NCI-H1694 treated with DMSO at 0.1 percent for 48 hours (cell line): ENCODE data around the gene OTUD4.
"Not testable (repeated sequence)": the region's sequence is repeated elsewhere in the genome, so short reads cannot be mapped to it uniquely, and the experiment has no call there.

Experiments
- DNase-seq: peaks from one replicate; lab custom pipeline; 2025; lab: John Stamatoyannopoulos, UW

Gene OTUD4, protein sequence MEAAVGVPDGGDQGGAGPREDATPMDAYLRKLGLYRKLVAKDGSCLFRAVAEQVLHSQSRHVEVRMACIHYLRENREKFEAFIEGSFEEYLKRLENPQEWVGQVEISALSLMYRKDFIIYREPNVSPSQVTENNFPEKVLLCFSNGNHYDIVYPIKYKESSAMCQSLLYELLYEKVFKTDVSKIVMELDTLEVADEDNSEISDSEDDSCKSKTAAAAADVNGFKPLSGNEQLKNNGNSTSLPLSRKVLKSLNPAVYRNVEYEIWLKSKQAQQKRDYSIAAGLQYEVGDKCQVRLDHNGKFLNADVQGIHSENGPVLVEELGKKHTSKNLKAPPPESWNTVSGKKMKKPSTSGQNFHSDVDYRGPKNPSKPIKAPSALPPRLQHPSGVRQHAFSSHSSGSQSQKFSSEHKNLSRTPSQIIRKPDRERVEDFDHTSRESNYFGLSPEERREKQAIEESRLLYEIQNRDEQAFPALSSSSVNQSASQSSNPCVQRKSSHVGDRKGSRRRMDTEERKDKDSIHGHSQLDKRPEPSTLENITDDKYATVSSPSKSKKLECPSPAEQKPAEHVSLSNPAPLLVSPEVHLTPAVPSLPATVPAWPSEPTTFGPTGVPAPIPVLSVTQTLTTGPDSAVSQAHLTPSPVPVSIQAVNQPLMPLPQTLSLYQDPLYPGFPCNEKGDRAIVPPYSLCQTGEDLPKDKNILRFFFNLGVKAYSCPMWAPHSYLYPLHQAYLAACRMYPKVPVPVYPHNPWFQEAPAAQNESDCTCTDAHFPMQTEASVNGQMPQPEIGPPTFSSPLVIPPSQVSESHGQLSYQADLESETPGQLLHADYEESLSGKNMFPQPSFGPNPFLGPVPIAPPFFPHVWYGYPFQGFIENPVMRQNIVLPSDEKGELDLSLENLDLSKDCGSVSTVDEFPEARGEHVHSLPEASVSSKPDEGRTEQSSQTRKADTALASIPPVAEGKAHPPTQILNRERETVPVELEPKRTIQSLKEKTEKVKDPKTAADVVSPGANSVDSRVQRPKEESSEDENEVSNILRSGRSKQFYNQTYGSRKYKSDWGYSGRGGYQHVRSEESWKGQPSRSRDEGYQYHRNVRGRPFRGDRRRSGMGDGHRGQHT

DNA sequence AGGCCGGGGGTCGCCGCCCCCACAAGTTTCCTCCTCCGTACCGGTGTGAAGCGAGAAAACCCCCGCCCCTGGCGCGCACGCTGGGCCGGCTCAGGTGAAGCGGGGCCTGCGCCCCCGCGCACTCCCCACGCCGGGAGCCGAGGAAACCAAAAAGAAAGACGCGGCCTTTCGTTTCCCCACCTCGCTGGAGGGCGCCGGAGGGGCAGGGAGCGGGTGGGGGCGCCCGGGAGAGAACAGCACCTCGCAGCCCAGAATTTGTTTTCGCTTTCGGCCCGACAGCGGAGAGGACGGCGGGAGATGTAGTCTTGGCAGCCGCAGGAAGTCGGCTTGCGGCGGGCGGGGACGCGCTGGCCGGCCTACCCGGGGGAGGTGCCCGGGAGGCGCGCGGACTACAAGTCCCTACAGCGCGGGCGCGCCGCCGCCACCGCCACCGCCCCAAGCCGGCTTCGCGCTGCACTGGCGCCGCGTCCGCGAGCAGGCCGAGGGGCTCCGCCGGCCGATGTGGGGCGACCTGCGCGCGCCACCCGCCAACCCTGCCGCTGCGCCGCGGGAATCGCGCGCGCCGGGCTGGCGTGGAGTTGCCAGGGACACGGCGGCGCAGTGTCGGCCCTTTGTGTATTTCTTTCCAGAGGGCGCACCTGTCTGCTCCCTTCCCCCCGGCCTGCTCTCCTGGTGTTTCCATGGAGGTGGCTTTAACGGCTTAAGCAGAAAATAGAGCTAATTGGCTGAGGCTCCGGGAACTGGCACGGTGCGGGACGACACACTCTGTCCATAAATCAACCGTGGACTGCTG lies at the start of gene OTUD4:
OTUD4 (minus strand) TSS at position 292 of the 793 bp plus-strand sequence. CDS start 616 bp downstream, outside the sequence.
- peak; percentile 79 for DNase-seq

DNA sequence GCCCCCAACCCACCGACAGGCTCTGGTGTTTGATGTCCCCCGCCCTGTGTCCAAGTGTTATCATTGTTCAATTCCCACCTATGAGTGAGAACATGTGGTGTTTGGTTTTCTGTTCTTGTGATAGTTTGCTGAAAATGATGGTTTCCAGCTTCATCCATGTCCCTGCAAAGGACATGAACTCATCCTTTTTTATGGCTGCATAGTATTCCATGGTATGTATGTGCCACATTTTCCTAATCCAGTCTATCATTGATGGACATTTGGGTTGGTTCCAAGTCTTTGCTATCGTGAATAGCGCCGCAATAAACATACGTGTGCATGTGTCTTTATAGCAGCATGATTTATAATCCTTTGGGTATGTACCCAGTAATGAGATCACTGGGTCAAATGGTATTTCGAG lies 42.8 kb upstream of the OTUD4 start:
- not testable (repeated sequence) for DNase-seq

DNA sequence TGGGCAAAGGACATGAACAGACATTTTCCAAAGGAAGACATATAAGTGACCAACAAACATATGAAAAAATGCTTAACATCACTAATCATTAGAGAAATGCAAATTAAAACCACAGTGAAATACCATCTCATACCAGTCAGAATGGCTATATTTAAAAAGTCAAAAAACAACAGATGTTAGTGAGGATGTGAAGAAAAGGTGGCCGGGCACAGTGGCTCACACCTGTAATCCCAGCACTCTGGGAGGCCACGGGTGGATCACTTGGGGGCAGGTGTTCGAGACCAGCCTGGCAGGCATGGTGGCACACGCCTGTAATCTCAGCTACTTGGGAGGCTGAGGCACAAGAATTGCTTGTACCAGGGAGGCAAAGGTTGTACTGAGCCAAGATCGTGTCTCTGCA lies 41.1 kb upstream of the OTUD4 start:
- not testable (repeated sequence) for DNase-seq

DNA sequence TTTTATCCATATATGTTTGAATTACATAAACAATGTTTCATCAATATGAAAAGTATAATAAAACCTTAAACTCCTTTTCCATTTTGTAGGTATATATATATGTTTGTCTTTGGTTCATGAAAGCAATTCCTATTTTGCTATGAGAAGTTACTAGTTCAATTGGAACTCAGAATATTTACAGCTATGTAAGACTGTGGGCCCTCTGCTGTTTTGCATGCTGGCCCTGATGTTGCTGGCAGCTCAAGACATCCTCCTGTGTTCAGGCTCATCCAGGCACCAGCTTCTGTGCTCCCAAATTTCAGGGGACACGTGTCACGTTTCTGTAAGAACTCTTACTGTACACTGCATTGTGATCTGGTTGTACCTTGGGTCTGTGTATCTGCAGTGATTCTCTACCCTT lies 38.7 kb upstream of the OTUD4 start:
- no peak for DNase-seq

DNA sequence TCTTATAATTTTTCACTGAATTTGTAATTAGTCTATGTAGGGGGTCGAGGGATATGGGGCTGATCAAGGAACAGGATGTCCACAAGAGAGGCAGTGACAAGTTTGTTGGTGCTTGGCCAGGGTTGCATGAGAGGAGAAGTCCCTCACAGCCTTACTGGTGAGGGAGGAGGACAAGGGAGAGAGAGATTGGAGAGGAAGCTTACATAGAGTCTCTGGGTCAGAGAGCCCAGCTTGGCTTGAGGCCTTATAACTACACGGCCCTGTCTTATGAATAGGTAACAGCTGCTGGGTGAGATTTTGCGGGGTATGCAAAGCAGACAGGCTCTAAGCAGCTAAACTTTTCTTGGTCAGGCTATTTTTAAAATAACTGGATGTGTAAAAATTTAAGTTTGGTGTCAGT lies 37.9 kb upstream of the OTUD4 start:
- no peak for DNase-seq

DNA sequence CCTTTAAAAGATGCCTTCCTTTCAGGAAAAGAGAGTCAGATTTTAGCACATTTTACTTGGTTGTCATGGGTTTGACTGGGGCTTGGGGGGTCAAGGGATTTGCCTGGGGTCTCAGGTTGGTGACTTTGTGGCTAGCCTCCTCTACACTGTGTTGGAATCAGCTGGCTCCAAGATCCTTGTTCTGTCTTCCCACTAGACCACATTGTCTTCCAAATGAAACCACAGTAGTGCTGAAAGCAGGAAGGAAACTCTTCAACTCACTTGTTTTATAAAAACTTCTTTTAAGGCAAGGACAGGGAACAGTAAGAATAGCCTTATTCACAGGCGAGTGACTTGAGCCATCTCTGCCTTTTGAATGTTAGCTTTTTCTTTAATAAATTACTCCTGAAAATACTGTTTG lies 37.0 kb upstream of the OTUD4 start:
- DNase-seq, result no peak

DNA sequence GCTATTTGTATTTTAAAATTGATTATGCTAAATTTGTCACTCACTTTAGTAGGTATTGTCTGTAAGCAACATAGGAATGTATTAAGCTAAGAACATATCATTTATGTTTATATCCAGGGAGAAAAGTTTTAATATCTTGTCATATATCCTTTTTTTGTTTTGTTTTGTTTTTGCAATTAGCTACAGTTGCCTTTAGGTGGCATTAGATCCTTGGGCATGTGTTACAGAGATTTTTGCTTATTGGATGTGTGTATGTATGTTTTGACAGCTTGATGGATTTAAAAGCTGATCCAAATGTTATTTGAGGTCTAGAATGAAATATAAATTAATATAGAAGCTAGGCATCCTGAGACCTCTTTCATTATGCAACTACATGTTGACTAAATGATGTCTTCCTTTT lies 36.1 kb upstream of the OTUD4 start:
- peak; percentile 40 for DNase-seq

DNA sequence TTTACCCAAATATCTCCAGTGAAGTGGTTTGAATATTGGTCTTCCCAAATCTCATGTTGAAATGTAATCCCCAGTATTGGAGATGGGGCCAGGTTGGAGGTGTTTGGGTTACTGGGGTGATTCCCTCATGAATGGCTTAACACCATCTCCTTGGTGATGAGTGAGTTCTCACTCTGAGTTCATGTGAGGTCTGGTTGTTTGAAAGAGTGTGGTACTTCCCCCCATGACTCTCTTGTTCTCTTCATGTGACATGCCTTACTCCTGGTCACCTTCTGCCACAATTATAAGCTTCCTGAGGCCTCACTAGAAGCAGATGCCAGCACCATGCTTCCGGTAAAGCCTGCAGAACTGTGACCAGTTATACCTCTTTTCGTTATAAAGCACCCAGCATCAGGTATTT lies 32.9 kb upstream of the OTUD4 start:
- no peak for DNase-seq

DNA sequence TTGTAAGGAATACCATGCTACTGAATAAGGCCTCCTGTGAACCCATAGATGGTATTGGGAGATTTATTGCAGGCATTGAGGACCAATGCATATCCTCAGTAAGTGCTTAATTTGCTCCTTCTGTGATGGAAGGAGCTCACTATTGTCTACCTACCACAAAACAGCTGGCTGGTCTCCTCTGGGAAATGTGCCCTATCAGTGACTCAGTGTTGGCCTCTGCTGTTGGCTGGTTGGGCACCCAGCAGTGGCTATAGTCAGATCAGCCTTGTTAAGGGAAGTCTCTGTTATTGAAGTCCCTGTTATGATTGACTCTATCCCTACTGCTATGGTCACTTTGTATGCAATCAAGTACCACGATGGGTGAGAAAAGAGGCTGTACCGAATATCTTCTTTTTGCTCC lies 27.5 kb upstream of the OTUD4 start:
- no peak for DNase-seq

DNA sequence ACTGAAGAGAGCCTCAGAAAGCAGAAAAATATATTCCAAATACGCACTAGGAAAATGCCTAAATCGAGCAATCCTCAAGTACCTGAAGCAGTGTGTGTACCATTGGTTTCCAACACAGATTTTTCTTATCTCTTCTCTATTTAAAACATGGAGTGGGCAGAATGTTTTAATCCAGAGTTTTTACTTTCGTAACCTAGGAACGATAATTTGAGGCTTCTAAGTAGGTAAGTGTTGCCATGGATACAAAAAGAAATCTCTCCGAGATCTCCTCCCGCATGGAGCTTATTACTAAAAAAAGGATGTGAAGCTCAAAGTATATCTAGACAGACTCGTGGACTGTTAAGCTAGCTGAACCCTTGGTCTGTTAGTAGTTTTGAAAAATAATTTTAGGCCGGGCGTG lies 23.0 kb upstream of the OTUD4 start:
- no peak for DNase-seq

DNA sequence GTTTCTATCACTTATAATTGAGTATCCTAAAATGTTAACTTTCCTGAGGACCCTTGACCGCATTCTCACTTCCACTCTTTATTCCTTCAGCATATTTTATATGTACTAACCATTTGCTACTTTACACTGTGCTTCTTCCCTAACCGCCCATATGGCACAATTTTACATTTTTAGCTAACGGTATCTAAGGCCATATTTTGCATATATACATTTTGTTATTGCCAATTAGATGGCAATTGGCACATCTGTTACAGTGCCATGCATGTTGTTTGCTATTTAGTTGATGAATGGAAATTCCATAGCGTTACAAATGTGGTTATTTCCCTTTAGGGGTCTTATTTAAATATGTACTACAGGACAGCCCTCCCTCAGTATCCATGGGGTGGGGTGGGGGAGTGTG lies 20.0 kb upstream of the OTUD4 start:
- DNase-seq, result no peak

DNA sequence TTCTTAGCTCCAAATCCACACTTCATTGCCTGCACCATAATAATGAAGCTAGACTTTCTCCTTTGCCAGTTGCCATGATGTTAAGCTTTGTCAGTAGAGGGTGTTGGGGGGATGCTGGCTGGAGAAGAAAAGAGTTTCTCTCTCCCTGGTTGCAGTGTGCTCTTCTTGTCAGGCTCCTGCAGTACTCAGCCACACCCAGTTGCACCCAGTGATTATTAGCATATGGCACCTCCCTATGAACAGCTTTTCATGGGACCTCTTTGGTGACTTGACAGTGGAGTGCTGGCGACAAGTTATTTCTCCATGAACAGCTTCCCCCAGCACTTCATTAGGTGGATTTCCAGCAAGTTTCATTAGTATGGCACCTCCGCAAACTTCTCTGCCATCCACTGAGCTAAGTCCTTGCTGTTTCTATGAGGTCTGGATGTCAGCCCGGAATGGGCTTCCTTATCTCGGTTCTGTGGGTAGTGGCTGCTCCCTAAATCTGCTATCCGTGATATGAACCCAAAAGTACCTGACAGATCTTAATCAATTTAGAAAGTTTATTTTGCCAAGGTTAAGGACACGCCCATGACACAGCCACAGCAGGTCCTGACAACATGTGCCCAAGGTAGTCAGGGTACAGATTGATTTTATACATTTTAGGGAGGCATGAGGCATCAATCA lies 18.8 kb upstream of the OTUD4 start:
- no peak for DNase-seq

DNA sequence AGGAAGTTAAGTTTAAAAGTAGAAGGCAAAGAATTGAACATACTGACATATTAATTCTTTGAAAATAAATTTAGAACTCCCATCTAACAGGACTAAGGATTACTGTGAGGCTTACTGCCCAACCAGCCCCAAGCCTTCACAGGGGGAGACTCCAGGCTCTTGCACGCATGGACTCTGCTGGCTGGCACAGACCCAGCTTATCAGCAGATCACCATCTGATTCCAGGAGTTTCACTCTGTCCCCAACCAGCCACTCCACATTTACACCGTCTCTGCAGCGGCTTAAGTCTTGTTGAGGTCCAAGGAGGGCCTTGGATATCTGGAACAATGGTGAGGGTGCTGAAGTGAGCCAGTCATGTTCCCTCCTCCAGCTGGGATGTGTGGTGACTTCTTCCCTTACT lies 16.4 kb upstream of the OTUD4 start:
- no peak for DNase-seq

DNA sequence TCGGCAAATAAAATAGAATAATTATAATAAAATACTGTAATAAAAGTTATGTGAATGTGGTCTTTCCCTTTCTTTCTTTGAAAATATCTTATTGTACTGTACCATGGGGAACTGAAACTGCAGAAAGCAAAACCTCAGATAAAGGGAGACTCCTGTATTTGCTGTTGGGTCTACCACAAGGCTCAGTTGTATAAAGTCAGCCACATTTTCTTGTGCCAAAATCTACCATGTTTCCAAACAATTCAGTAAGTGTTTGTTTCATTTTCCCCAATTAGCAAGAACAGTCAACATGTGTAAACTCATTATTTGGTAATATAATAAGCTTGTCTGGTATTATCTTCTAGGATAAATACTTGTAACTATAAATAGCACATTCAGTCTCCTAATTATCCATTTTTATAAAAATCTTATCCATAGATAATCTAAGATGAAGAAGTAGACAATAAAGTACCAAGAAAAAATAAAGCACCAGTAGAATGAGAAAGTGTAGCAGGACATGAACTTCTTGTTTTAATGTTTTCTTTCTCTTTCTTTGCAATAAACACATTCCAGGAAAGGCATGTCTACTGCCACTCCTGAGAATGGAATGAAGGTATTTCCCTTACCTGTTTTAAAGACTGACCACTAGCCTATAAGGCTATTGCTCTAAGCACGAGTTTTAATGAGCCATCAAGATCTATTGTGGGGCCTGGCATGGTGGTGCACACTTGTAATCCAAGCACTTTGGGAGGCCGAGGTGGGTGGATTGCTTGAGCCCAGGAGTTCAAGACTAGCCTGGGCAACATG lies 15.0 kb upstream of the OTUD4 start:
- no peak for DNase-seq

DNA sequence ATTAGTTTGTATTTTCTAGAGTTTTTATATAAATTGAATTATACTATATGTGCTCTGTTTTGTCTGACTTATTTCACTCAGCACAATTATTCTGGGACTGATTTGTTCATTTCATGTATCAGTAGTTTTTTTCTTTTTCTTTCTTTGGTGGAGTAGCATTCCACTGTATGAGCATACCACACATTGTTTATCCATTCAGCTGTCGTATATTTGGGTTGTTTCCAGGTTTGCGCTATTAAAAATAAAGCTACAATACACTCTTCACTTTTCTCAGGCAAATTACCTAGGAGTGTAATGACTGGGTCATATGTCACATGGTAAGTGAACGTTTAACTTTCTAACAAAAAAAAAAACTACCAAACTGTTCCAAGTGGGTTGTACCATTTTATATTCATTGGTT lies 9.6 kb upstream of the OTUD4 start:
- DNase-seq, result no peak

DNA sequence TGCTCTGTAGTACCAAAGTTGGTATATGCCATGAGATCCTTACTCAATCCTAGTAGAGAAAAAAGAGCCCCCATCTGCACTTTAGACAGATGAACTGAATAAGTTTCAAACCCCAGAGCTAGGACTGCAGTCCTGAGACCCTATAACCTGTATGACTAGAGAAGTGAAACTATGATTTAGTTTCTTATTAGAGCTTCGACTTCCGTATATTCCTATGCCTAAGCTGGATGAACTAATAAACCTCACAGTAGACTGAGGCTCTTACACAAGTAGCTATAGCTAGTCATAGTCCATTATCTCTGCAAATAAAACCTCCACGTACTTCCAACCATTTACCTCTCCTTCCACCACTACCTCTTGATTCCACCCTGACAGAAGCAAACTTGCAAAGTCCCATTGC lies 6.3 kb upstream of the OTUD4 start:
- no peak for DNase-seq

DNA sequence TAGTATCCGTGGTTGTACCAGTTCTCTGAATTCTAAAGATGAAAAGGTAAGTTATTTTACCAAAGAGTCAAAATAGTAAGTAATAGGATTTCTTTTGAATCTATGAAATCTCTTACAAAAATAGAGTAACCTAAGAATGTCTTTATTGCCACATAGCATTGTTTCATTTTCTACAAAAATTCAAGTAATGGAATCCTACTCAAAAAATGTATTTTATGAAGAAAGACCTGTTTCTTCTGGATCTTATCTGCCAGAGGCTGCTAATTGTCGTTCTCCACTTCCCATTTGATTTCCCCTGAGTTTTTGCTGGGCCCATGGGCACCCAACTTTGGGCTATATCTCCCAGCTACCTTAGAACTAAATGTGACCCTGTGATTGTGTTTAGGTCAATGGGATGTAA lies 3.2 kb upstream of the OTUD4 start:
- no peak for DNase-seq

DNA sequence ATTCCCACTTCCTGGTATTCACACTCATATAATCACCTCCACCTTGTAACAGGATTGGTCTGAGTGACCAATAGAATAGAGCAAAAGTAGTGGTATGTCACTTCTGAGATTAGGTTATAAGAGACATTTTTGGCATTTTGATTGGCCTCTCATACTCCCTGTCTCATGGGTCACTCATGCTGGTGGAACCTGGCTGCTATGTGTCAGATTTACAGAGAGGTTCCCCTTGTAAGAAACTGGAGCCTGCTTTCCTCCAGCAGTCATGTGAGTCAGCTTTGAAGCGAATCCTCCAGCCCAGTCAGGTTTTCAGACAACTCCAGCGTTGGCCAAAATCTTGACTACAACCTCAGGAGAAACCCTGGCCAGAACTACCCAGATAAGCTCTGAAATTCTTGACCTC lies 2.6 kb upstream of the OTUD4 start:
- no peak for DNase-seq

DNA sequence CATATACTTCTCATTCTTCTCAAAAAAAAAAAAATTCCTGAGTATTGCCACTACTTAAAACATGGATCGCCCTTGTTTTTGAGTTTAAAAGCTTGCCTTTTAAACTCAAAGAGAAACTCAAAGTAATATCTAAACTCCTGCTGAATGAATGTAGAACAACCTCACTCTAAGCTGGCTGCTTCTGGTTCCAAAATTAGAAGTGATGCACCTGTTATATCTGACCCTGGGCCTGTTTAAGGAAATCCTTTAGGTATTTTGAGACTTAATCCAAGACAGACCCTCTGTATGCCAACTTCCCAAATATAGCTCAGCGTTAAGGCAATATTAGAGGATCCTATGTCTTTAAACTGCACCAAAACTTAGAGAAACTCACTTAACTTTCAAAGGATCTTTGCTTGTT lies 1.8 kb upstream of the OTUD4 start:
- no peak for DNase-seq

DNA sequence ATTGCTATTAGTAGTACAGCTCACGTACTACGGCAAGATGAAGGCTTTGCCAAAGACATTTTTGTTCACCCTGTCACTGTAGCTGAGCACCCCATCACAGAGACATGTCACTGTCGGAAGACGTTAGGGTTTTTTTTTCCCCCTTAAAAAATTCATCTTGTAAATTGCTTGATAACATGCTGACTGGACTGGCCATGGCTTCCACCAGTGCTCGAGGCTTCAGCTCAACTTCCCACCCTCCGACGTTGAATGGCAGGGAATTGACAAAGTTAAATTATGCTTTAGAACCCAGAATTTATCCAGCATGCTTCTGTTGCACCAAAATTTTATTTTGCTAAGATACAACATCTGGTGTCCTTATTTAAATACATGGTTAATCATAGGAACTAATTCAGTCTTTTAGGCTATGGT lies 707 bp upstream of the OTUD4 start:
- DNase-seq, result no peak

DNA sequence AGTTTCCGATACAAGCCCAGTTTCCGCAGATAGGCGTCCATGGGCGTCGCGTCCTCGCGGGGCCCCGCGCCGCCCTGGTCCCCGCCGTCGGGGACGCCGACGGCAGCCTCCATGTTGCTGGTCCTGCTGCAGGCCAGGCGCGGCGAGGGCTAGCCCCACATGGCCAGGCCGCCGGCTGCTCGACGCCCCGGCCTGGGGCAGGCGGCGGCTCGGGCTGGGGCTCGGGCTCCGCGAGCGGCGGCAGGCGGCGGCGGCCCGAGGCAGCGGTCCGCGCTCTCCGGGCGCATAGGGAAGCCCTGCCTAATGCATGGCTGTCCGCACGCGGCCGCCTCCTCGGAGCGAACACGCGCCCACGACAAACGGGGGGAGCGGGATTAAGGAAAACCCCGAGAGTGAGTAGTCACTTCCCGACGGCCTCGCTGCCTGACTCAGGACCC lies 510 bp downstream of the OTUD4 start:
- not testable (repeated sequence) for DNase-seq
